Measurements from ENCODE around the gene BTG3. TPM values are rescaled to one million over a fixed set of nuclear protein-coding genes. Genes with fewer than 3 reads are reported as not detected.

Gene BTG3, protein sequence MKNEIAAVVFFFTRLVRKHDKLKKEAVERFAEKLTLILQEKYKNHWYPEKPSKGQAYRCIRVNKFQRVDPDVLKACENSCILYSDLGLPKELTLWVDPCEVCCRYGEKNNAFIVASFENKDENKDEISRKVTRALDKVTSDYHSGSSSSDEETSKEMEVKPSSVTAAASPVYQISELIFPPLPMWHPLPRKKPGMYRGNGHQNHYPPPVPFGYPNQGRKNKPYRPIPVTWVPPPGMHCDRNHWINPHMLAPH
- total RNA-seq = 10 to 100 TPM; 57.3 to 59.7 TPM

DNA sequence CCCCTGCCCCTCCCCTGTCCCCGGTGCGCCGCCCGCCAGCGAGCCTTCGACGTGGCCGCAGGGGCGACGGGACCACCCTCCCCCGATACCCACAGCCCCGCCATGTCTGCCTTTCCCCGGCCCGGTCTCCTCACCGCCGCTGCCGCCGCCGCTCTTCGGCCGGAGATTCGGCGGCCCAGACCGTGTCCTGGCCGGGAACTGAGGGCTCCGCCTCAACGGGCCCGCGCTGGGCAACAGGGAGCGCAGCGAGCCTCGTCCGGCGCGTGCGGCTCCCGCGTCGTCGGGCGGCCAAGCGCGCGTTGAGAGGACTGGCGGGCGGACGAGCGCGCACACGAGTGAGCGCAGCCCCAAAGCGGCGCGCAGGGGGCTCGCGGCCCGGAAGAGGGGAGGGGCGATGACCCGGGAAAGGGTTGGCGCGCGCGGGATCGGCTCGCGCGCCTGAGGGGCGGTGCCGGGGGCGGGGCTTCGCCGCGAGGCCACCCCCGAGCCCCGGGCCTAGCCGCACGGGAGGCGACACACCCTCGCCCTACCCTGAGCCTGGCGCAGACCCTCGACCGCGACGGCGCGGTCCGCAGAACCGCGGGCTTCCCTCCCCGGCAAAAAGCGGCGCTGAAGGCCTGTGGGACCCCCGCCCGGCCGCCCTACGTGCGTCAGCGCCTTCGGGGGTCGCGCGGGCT is at the start of gene BTG3:
TSS of gene BTG3 (minus strand) at position 337 of the 677 bp plus-strand sequence. CDS start 3,757 bp downstream, outside the sequence.
- peak within 1 kb of the TSS; percentile 98 for H3K4me3 Mint-ChIP-seq
- H3K4me1 Mint-ChIP-seq = peaks cover 61% of the 10 kb centered on the region
- peaks cover 41% of the 10 kb centered on the region for H3K36me3 Mint-ChIP-seq (ENCODE audit: low read depth)
- ChIA-PET CTCF (interaction anchor here (1.3 to 2.0 kb wide), 2 partner anchors 10 to 12 kb away, joined by 5 to 6 read pairs; no protein-coding TSS in a partner anchor), POLR2A (interaction anchor here (1.5 to 4.1 kb wide), 8 partner anchors 12 to 206 kb away, joined by 5 to 34 read pairs (median 11); partner anchors contain the start of gene C21orf91)
- DNase-seq = peak; percentile 84
- H3K9me3 Mint-ChIP-seq = no peaks in the 10 kb centered on the region
- H3K27me3 Mint-ChIP-seq = no peaks in the 10 kb centered on the region
- H3K27ac Mint-ChIP-seq = peak within 1 kb of the TSS; percentile 98

DNA sequence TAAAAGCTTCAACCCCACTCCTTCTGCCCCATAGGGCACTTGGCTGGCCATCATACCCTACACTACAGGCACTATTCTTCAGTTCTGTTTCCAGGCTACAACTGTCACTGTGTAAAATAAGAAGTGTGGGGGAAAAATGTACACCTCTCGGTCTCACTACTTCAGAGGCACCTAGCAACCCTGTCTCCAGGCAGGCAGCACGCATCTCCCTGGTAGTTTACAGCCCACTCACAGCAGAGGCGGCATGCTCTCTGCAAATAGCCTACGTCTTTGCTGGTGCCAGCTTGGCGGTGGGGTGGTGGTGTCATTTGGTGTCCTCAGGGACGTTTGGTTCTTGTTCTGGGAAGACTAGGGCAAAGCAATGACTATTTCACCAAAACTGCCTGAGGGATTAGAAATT is 48.2 kb upstream of the BTG3 start:
- ChIA-PET CTCF (no interaction called here), POLR2A (no interaction called here)
- H3K27me3 Mint-ChIP-seq = peaks cover 2% of the 10 kb centered on the region
- no peak overlapping the region for H3K4me3 Mint-ChIP-seq
- no peak overlapping the region for H3K27ac Mint-ChIP-seq
- no peak for DNase-seq
- H3K4me1 Mint-ChIP-seq = peaks cover 3% of the 10 kb centered on the region
- H3K36me3 Mint-ChIP-seq (ENCODE audit: low read depth) = no peaks in the 10 kb centered on the region
- H3K9me3 Mint-ChIP-seq = no peaks in the 10 kb centered on the region

DNA sequence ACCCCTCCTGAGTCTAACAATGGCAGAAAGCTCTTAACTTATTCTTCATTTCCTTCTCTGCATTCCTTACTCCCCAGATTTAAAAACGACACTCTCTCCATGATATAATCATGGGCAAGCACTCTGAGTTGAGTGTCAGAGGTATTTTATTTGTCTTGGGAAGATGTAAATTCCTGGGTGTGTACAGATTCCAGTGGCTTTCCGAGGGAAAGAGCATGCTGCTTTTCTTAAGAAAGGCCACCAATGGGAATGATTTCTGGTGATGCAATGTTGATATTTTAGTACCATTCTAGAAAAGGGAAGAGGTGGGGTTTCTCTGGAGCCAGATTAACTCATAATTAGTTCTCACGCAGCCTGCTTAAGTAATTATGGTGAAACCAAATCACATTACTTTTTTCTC is 47.8 kb upstream of the BTG3 start:
- Mint-ChIP-seq H3K4me1 (peaks cover under 1% of the 10 kb centered on the region), H3K36me3 (ENCODE audit: low read depth) (no peaks in the 10 kb centered on the region), H3K27me3 (peaks cover 2% of the 10 kb centered on the region), H3K27ac (no peak overlapping the region), H3K4me3 (no peak overlapping the region), H3K9me3 (no peaks in the 10 kb centered on the region)
- POLR2A ChIA-PET = no interaction called here
- no peak for DNase-seq
- CTCF ChIA-PET = interaction anchor here (0.6 kb wide), 2 partner anchors 11 to 426 kb away, joined by 3 read pairs; no protein-coding TSS in a partner anchor

DNA sequence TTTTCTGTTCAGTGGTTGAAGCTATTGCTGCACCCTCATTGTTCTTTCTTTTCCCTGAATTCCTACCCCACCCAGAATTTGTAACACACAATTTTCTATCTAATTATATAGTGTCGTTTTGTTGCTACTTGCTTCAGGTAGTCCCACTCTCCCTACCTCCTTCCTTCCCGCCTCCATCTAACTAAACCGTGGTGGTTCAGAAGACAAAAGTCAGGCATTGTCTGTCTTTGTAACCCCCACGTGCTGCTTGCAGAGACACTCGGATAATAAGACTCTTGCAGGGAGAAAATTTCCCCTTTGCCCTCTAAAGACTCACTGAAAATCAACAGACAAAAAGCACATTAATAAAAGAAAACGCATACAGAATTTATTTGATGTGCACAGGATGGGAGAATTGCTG is 46.2 kb upstream of the BTG3 start:
- Mint-ChIP-seq H3K27me3 (peaks cover 6% of the 10 kb centered on the region), H3K9me3 (no peaks in the 10 kb centered on the region), H3K27ac (no peak overlapping the region), H3K36me3 (ENCODE audit: low read depth) (no peaks in the 10 kb centered on the region), H3K4me1 (no peaks in the 10 kb centered on the region), H3K4me3 (no peak overlapping the region)
- POLR2A ChIA-PET = no interaction called here
- CTCF ChIA-PET = no interaction called here
- DNase-seq = no peak

DNA sequence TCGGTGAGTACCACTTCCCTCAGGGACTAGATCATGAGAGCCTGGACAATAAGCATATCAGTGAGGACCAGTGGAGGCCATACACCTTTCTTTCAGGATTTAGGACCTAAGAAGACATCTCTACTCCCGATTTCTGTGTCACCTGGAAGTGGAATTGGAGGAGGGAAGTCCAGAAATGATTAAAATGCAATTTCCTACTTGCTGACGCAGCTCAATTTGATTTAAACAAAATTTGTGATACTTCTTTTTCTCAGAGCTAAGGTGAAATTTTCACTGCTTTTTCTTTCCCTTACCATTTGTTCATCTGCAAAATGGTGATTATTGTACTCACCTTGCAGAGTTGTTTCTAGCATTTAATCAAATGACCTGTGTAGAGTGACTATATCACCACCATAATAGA is 38.8 kb upstream of the BTG3 start:
- DNase-seq = no peak
- Mint-ChIP-seq H3K4me1 (no peaks in the 10 kb centered on the region), H3K4me3 (no peak overlapping the region), H3K9me3 (no peaks in the 10 kb centered on the region), H3K36me3 (ENCODE audit: low read depth) (no peaks in the 10 kb centered on the region), H3K27me3 (peaks cover 13% of the 10 kb centered on the region), H3K27ac (no peak overlapping the region)
- ChIA-PET CTCF (no interaction called here), POLR2A (no interaction called here)

DNA sequence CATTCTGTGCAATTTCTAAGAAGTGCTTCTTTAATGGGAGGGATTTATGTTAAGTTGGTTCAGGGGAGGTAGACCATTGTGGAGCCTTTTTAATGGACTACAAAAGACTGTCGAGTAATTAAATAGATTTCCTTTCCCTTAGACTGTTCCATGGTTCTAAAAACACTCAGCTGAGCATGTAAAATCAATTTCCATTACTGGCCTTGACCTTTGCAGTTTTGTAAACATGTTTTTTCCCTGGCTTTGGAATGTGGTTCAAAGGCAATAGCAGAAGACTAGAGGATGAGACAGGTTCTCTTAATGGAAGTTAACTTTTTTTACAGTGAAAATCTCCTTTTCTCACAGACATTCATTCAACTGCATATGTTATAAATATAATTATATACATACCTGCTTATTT is 37.6 kb upstream of the BTG3 start:
- POLR2A ChIA-PET = no interaction called here
- H3K36me3 Mint-ChIP-seq (ENCODE audit: low read depth) = no peaks in the 10 kb centered on the region
- H3K4me1 Mint-ChIP-seq = no peaks in the 10 kb centered on the region
- no peak overlapping the region for H3K27ac Mint-ChIP-seq
- CTCF ChIA-PET = no interaction called here
- H3K27me3 Mint-ChIP-seq = peaks cover 10% of the 10 kb centered on the region
- no peak for DNase-seq
- H3K9me3 Mint-ChIP-seq = no peaks in the 10 kb centered on the region
- no peak overlapping the region for H3K4me3 Mint-ChIP-seq

DNA sequence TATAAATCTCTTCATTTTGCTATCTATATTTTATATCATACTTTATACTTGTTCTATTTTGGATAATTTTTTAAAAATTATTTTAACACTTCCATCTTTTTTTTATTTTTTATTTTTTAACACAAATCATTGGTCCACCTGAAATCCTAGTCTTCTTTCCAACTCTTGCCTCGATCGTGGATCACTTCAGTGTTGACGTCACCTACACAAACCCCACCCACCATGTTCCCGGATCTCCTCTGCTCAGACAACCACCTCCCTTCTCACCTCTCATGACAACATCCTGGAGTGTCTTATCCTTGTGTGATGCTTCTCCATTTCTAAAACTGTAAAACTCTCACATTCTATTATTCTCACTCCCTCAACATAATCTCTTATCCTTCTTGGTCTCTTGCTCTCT is 34.1 kb upstream of the BTG3 start:
- Mint-ChIP-seq H3K4me3 (no peak overlapping the region), H3K9me3 (no peaks in the 10 kb centered on the region), H3K27ac (no peak overlapping the region), H3K36me3 (ENCODE audit: low read depth) (no peaks in the 10 kb centered on the region), H3K4me1 (no peaks in the 10 kb centered on the region), H3K27me3 (peaks cover 6% of the 10 kb centered on the region)
- ChIA-PET POLR2A (no interaction called here), CTCF (no interaction called here)
- DNase-seq = no peak

DNA sequence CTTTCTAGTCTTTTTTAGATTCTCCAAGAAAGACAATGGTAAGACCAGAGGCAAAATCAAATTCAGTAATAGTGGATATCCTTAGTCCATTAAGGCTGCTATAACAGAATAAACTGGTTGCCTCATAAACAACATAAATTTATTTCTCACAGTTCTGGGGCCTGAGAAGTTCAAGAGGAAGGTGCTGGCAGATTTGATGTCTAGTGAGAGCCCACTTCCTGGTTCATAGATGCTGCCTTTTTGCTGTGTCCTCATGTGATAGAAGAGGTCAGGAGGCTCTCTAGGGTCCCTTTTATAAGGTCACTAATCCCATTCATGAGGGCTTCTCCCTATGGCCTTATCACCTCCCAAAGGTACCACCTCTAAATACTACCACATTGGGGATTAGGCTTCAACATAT is 31.5 kb upstream of the BTG3 start:
- H3K36me3 Mint-ChIP-seq (ENCODE audit: low read depth) = no peaks in the 10 kb centered on the region

DNA sequence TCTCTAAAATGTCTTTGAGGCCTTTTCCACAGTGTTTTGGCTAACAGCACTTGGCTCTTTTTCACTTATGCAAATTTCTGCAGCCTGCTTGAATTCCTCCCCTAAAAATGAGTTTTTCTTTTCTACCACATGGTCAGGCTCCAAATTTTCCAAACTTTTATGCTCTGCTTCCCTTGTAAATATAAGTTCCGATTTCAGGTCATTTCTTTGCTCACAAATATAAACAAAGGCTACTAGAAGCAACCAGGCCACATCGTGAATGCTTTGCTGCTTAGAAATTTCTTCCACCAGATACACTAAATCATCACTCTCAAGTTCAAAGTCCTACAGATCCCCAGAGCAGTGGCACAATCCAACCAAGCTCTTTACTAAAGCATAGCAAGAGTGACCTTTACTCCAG is 28.1 kb upstream of the BTG3 start:
- Mint-ChIP-seq H3K27ac (no peak overlapping the region), H3K9me3 (no peaks in the 10 kb centered on the region), H3K4me1 (no peaks in the 10 kb centered on the region), H3K27me3 (no peaks in the 10 kb centered on the region), H3K4me3 (no peak overlapping the region), H3K36me3 (ENCODE audit: low read depth) (no peaks in the 10 kb centered on the region)
- CTCF ChIA-PET = no interaction called here
- POLR2A ChIA-PET = no interaction called here
- DNase-seq = no peak

More for the DNA sequence above, 31.5 kb upstream of the BTG3 start:
- CTCF ChIA-PET = no interaction called here
- Mint-ChIP-seq H3K9me3 (no peaks in the 10 kb centered on the region), H3K4me1 (no peaks in the 10 kb centered on the region), H3K4me3 (no peak overlapping the region), H3K27me3 (no peaks in the 10 kb centered on the region), H3K27ac (no peak overlapping the region)
- POLR2A ChIA-PET = no interaction called here
- DNase-seq = no peak

DNA sequence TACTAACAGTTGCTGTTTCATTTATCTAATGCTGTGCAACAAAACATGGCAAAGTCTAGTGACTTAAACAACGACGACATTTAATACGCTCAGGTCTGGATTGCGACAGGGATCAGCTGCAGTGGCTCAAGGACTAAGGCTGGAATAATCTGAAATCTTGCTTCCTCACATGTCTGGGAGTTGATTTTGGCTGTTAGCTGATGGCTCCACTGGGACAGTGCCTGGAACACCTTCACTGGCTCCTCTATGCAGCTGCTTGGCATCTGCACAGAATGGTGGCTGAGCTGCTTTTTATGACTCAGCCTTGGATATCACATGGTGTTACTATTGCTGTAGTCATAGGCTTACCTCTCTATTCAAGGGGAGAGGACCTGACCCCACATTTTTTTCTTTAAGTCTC is 24.0 kb upstream of the BTG3 start:
- POLR2A ChIA-PET = no interaction called here
- no peaks in the 10 kb centered on the region for H3K4me1 Mint-ChIP-seq
- DNase-seq = no peak
- no peaks in the 10 kb centered on the region for H3K9me3 Mint-ChIP-seq
- no peak overlapping the region for H3K27ac Mint-ChIP-seq
- no peak overlapping the region for H3K4me3 Mint-ChIP-seq
- H3K36me3 Mint-ChIP-seq (ENCODE audit: low read depth) = no peaks in the 10 kb centered on the region
- no peaks in the 10 kb centered on the region for H3K27me3 Mint-ChIP-seq
- CTCF ChIA-PET = interaction anchor here (0.7 kb wide), 1 partner anchor 250 kb away, joined by 3 read pairs; no protein-coding TSS in a partner anchor

DNA sequence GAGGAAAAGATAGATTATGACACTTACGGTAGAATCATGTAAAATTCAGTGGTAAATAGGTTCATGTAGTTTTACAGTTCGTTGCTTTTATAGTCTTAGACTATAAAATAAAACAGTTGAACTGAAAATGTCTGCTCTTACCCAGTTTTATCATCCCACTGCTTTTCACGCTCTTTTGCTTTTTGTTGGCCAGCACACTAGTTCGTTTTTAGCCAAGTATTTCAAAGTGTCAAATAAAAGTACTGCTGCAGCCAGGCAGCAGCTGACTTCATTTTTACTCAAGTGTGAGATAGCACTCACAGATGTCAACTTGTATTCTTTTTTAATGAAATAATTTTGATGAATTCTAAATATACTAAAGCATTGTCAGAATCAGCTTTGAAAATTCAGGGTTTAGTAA is 18.5 kb upstream of the BTG3 start:
- H3K27me3 Mint-ChIP-seq = peaks cover under 1% of the 10 kb centered on the region
- DNase-seq = no peak
- no peaks in the 10 kb centered on the region for H3K9me3 Mint-ChIP-seq
- CTCF ChIA-PET = no interaction called here
- H3K27ac Mint-ChIP-seq = no peak overlapping the region
- POLR2A ChIA-PET = no interaction called here
- H3K4me1 Mint-ChIP-seq = no peaks in the 10 kb centered on the region
- H3K36me3 Mint-ChIP-seq (ENCODE audit: low read depth) = no peaks in the 10 kb centered on the region
- H3K4me3 Mint-ChIP-seq = no peak overlapping the region

DNA sequence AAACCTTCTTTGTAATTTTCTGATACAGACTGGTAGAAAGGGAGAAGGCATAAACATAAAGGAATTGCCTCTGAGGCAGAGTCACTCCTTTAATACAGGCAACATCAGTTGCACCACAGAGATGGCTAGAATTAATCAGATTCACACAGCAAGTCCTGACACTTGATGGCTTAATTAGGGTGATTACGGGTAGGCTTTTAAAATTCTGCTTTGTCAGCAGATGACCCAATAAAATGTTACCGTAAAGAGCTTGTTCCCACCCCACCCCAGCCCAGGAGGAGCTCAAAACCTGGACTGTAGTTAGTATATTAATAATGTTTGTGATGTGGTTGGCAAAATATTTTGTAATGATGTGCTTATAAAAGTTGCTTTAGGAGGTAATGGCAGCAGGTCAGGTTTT is 9.3 kb upstream of the BTG3 start:
- no peaks in the 10 kb centered on the region for H3K36me3 Mint-ChIP-seq (ENCODE audit: low read depth)
- peaks cover 31% of the 10 kb centered on the region for H3K27me3 Mint-ChIP-seq
- DNase-seq = no peak
- no peak overlapping the region for H3K4me3 Mint-ChIP-seq
- H3K27ac Mint-ChIP-seq = no peak overlapping the region
- ChIA-PET CTCF (no interaction called here), POLR2A (interaction anchor here (1.1 kb wide), 1 partner anchor 10 kb away, joined by 4 read pairs; no protein-coding TSS in a partner anchor)
- H3K9me3 Mint-ChIP-seq = no peaks in the 10 kb centered on the region
- no peaks in the 10 kb centered on the region for H3K4me1 Mint-ChIP-seq

DNA sequence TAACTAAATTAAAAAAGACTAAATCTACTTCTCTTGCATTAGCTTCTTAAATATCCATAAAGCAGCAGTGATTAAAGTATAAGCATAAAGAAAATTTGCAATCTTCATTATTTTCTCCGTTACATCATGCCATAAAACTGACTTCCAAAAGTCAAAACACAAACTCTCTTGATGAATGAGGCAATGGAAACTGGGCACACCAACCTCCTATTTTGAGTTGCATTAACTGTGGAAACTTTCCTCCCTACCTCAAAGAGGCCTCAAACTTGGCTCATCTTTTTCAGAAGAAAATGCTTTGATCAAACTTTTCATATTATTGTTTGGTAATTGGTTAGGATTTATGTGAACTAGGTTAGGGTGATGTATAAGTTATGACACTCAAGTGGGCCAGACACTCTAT is 4.1 kb upstream of the BTG3 start:
- CTCF ChIA-PET = no interaction called here
- POLR2A ChIA-PET = no interaction called here
- Mint-ChIP-seq H3K36me3 (ENCODE audit: low read depth) (no peaks in the 10 kb centered on the region), H3K27me3 (peaks cover 4% of the 10 kb centered on the region), H3K9me3 (no peaks in the 10 kb centered on the region), H3K27ac (no peak overlapping the region), H3K4me3 (no peak overlapping the region), H3K4me1 (peaks cover 24% of the 10 kb centered on the region)
- DNase-seq = no peak

DNA sequence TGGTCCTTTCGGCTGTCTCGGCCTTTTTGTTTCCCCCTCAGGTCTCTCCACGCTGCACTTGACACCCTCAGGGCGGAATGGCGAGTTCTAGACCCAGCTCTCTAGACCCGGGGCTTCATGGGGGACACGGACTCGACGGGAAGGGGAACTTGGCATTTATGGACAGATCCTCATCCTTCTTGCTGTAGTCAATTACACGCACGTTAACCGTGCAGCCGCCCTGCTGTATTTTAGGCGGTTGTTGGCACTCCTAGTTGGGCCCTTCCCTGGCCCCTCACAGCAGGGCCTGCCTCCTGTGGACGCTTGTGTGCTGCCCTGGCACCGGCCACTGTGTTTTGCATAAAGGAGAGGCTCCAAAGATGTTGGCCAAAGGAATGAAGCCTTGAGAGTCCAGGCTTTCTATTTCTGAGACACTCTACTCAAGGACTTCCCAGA is 558 bp upstream of the BTG3 start:
- ChIA-PET POLR2A (interaction anchor here (0.7 kb wide), 1 partner anchor 167 kb away, joined by 4 read pairs; no protein-coding TSS in a partner anchor), CTCF (no interaction called here)
- Mint-ChIP-seq H3K27ac (peak overlapping the region; percentile 71), H3K9me3 (no peaks in the 10 kb centered on the region), H3K27me3 (no peaks in the 10 kb centered on the region), H3K4me1 (peaks cover 56% of the 10 kb centered on the region), H3K36me3 (ENCODE audit: low read depth) (peaks cover 35% of the 10 kb centered on the region), H3K4me3 (peak overlapping the region; percentile 68)
- no peak for DNase-seq
